Keratinocyte (primary cell): ENCODE results near the gene RBBP5. TPM values are rescaled to one million over a fixed set of nuclear protein-coding genes. Genes with fewer than 3 reads are reported as not detected.

ENCODE experiments used
- DNase-seq: peaks from one replicate; pipeline ENCODE4 v3.0.0-alpha.2; 2011; ENCODE audit warnings: low read depth, missing footprints, low spot score
- FAIRE-seq: peaks from 2 replicates; lab custom pipeline; 2011; peaks lifted over from hg19 to GRCh38; lab: Jason Lieb, UNC
- H2AFZ ChIP-seq: 2 replicates; pipeline ENCODE4 v1.6.0; 2012; ENCODE audit warnings: low read length, control low read depth, inconsistent platforms; ENCODE audit not compliant: control insufficient read depth
- H3K27ac ChIP-seq: 2 replicates; pipeline ENCODE4 v1.5.1; 2011; ENCODE audit warnings: low read length; ENCODE audit not compliant: control insufficient read depth, insufficient read depth
- H3K27me3 ChIP-seq: 3 replicates; pipeline ENCODE4 v1.6.0; 2011; ENCODE audit warnings: low read length; ENCODE audit not compliant: control insufficient read depth, insufficient read depth; ENCODE audit errors: extremely low read depth
- H3K36me3 ChIP-seq, 2 experiments: 2 replicates in 1 of 2; 3 replicates in 1 of 2; pipeline ENCODE4 v1.5.1; 2011; ENCODE audit warnings: low read length in 2 of 2, mild to moderate bottlenecking in 1 of 2; ENCODE audit not compliant: control insufficient read depth in 2 of 2, insufficient read depth in 2 of 2; ENCODE audit errors: extremely low read depth in 1 of 2
- H3K4me1 ChIP-seq: 3 replicates; pipeline ENCODE4 v1.5.1; 2011; ENCODE audit warnings: low read length; ENCODE audit not compliant: control insufficient read depth, insufficient read depth; ENCODE audit errors: extremely low read depth
- H3K4me2 ChIP-seq: 3 replicates; pipeline ENCODE4 v1.6.0; 2011; ENCODE audit warnings: low read depth, low read length; ENCODE audit not compliant: control insufficient read depth, insufficient read depth; ENCODE audit errors: extremely low read depth
- H3K4me3 ChIP-seq, 3 experiments: fragments of 200-600 bp in 1 of 3; sonication (generic) in 1 of 3; 2 replicates in 2 of 3; 3 replicates in 1 of 3; pipeline ENCODE4 v1.5.1; 2011 to 2016; ENCODE audit warnings: low read length in 3 of 3, mild to moderate bottlenecking in 3 of 3, control low read depth in 2 of 3, inconsistent platforms in 1 of 3, low read depth in 1 of 3, mixed read lengths in 1 of 3, mixed run types in 1 of 3, moderate library complexity in 1 of 3; ENCODE audit not compliant: control insufficient read depth in 2 of 3, insufficient read depth in 2 of 3; ENCODE audit errors: extremely low read depth in 1 of 3
- H3K79me2 ChIP-seq: 2 replicates; pipeline ENCODE4 v1.6.0; 2012; ENCODE audit warnings: low read length; ENCODE audit not compliant: control insufficient read depth, insufficient read depth
- H3K9ac ChIP-seq: 3 replicates; pipeline ENCODE4 v1.6.0; 2011; ENCODE audit warnings: low read length; ENCODE audit not compliant: control insufficient read depth, insufficient read depth; ENCODE audit errors: extremely low read depth
- H3K9me1 ChIP-seq: 3 replicates; pipeline ENCODE4 v1.6.0; 2011; ENCODE audit warnings: low read length; ENCODE audit not compliant: control insufficient read depth, insufficient read depth; ENCODE audit errors: extremely low read depth
- H3K9me3 ChIP-seq: 2 replicates; pipeline ENCODE4 v1.5.1; 2012; ENCODE audit warnings: low read depth, low read length; ENCODE audit not compliant: control insufficient read depth
- H4K20me1 ChIP-seq: 3 replicates; pipeline ENCODE4 v1.6.0; 2011; ENCODE audit warnings: low read length; ENCODE audit not compliant: control insufficient read depth, insufficient read depth; ENCODE audit errors: extremely low read depth
- CTCF ChIP-seq, 3 experiments: IDR thresholded peaks in 1 of 3; conservative IDR thresholded peaks in 1 of 3; optimal IDR thresholded peaks in 1 of 3; 2 replicates in 2 of 3; 3 replicates in 1 of 3; pipeline versions ENCODE3 to v1.5.1; 2011; ENCODE audit warnings: low read length in 3 of 3, mild to moderate bottlenecking in 3 of 3, moderate library complexity in 2 of 3, control low read depth in 1 of 3, inconsistent platforms in 1 of 3; ENCODE audit not compliant: insufficient read depth in 2 of 3; ENCODE audit errors: extremely low read depth in 1 of 3
- EZH2 ChIP-seq: IDR thresholded peaks from one replicate; pipeline ENCODE4 v1.6.1; 2012; ENCODE audit warnings: inconsistent platforms, mild to moderate bottlenecking, low read length, moderate library complexity
- dilution Hi-C: fragments of 300-500 bp; cut with MboI; formaldehyde crosslinking; loops from one replicate; pipeline ENCODE4 v1.7.0; 2020; ENCODE audit warnings: low sequenced_read_pairs; ENCODE audit not compliant: extremely low pct_ligation_motif_present
- polyA plus RNA-seq, 5 experiments: library from polyadenylated mRNA; depleted of rRNA in 3 of 5; stranded (reverse) in 3 of 5; stranded (forward) in 1 of 5; unstranded in 1 of 5; fragments of >200 nt; gene quantifications; 1 replicate in 1 of 5; 2 replicates in 3 of 5; 3 replicates in 1 of 5; pipeline versions ENCODE4 v1.2.1 to v1.2.3, GENCODE V29; 2011 to 2012; ENCODE audit warnings: missing spikeins in 2 of 5, low read depth in 1 of 5, low replicate concordance in 1 of 5

Gene RBBP5
- polyA plus RNA-seq, 1 donor (not counting 4 experiments of a cell fraction or from before 2014, with no cell fraction given) = 12.3 TPM

GRCh38 chr1:205072881-205073280 is 48.9 kb downstream of the RBBP5 start:
- TF ChIP-seq EZH2 = no peak
- no peak for TF ChIP-seq CTCF (optimal IDR thresholded peaks at IDR 0.05 in 1 of 3, IDR thresholded peaks at IDR 0.05 in 1 of 3, conservative IDR thresholded peaks at IDR 0.05 in 1 of 3; ENCODE audit: extremely low read depth in 1 of 3, insufficient read depth in 2 of 3, low read length in 3 of 3)
- no peaks in the 10 kb centered on the region for H3K9me3 ChIP-seq

GRCh38 chr1:205072286-205072685 is 49.5 kb downstream of the RBBP5 start:
- H3K36me3 ChIP-seq = no peaks in the 10 kb centered on the region
- H3K4me1 ChIP-seq = peaks cover 20% of the 10 kb centered on the region
- H3K9me3 ChIP-seq = no peaks in the 10 kb centered on the region
- DNase-seq (no peak), FAIRE-seq (no peak)
- dilution Hi-C loops = no loop called here
- H3K9ac ChIP-seq = no peak overlapping the region
- H2AFZ ChIP-seq = no peak overlapping the region
- H3K4me3 ChIP-seq = no peak overlapping the region
- TF ChIP-seq CTCF (optimal IDR thresholded peaks at IDR 0.05 in 1 of 3, IDR thresholded peaks at IDR 0.05 in 1 of 3, conservative IDR thresholded peaks at IDR 0.05 in 1 of 3; ENCODE audit: extremely low read depth in 1 of 3, insufficient read depth in 2 of 3, low read length in 3 of 3) (no peak), EZH2 (no peak)
- no peaks in the 10 kb centered on the region for H3K9me1 ChIP-seq
- H3K27ac ChIP-seq = no peak overlapping the region
- no peaks in the 10 kb centered on the region for H3K27me3 ChIP-seq
- no peaks in the 10 kb centered on the region for H4K20me1 ChIP-seq
- no peak overlapping the region for H3K4me2 ChIP-seq
- no peaks in the 10 kb centered on the region for H3K79me2 ChIP-seq

More at GRCh38 chr1:205072881-205073280, 48.9 kb downstream of the RBBP5 start:
- Histone ChIP-seq H3K27me3 (no peaks in the 10 kb centered on the region), H3K9ac (peak overlapping the region; percentile 45), H3K4me3 (no peak overlapping the region), H3K4me1 (peaks cover 20% of the 10 kb centered on the region), H3K4me2 (peak overlapping the region; percentile 62), H2AFZ (no peak overlapping the region), H3K9me1 (no peaks in the 10 kb centered on the region), H4K20me1 (no peaks in the 10 kb centered on the region), H3K79me2 (no peaks in the 10 kb centered on the region), H3K36me3 (no peaks in the 10 kb centered on the region), H3K27ac (peak overlapping the region; percentile 70)
- peak; percentile 74 for FAIRE-seq
- dilution Hi-C loops = no loop called here
- peak; percentile 55 for DNase-seq
